HEK293T (cell line): Measurements from ENCODE around the gene HK2.

Experiments
- ARNT ChIP-seq: fragments of 450-650 bp; IDR thresholded peaks from 2 replicates; pipeline ENCODE4 v1.6.1; 2017; ENCODE audit warnings: mild to moderate bottlenecking
- BHLHE40 ChIP-seq: fragments of 450-650 bp; IDR thresholded peaks from 2 replicates; pipeline ENCODE4 v1.6.1; 2016; ENCODE audit warnings: mild to moderate bottlenecking, moderate library complexity, borderline replicate concordance
- CTBP1 ChIP-seq: fragments of 450-650 bp; IDR thresholded peaks from 2 replicates; pipeline ENCODE4 v1.6.1; 2016; ENCODE audit warnings: borderline replicate concordance
- ELF4 ChIP-seq: fragments of 450-650 bp; IDR thresholded peaks from 2 replicates; pipeline ENCODE4 v1.6.1; 2017; ENCODE audit warnings: antibody characterized with exemption
- FOXA1 ChIP-seq: fragments of 450-650 bp; IDR thresholded peaks from 2 replicates; pipeline ENCODE4 v1.6.1; 2016; ENCODE audit warnings: mild to moderate bottlenecking
- FOXK2 ChIP-seq: fragments of 450-650 bp; IDR thresholded peaks from 2 replicates; pipeline ENCODE4 v1.6.1; 2016; ENCODE audit warnings: mild to moderate bottlenecking
- L3MBTL2 ChIP-seq: fragments of 450-650 bp; conservative IDR thresholded peaks from 2 replicates; pipeline ENCODE4 v1.6.1; 2016; ENCODE audit warnings: mild to moderate bottlenecking
- NFRKB ChIP-seq: fragments of 450-650 bp; IDR thresholded peaks from 2 replicates; pipeline ENCODE4 v1.6.1; 2016; ENCODE audit warnings: mild to moderate bottlenecking, moderate library complexity
- SP1 ChIP-seq: fragments of 450-650 bp; IDR thresholded peaks from 2 replicates; pipeline ENCODE4 v1.6.1; 2017
- ZNF384 ChIP-seq: fragments of 450-650 bp; IDR thresholded peaks from 2 replicates; pipeline ENCODE4 v1.6.1; 2016

- no peak for TF ChIP-seq NFRKB
- TF ChIP-seq SP1 = no peak
- TF ChIP-seq FOXA1 = no peak
- no peak for TF ChIP-seq L3MBTL2
- TF ChIP-seq ZNF384 = no peak
- no peak for TF ChIP-seq ELF4
- TF ChIP-seq BHLHE40 = no peak
- no peak for TF ChIP-seq CTBP1
- TF ChIP-seq FOXK2 = no peak
- TF ChIP-seq ARNT = no peak
These were observed 104.3 kb downstream of the HK2 start for GRCh38 chr2:74938264-74938663.
